LHCN-M2 (cell line): Measurements from ENCODE around the gene IZUMO3. TPM values are rescaled to one million over a fixed set of nuclear protein-coding genes. Genes with fewer than 3 reads are reported as not detected.
"Not testable (repeated sequence)": the region's sequence is repeated elsewhere in the genome, so short reads cannot be mapped to it uniquely, and the experiment has no call there.

ENCODE experiments used
- DNase-seq: peaks from one replicate; pipeline ENCODE4 v3.0.0-alpha.2; 2012; ENCODE audit warnings: low read depth
- polyA plus RNA-seq: library from polyadenylated mRNA; unstranded; fragments of >200 nt; gene quantifications from one replicate; pipeline ENCODE4 v1.2.1, GENCODE V29; 2012; ENCODE audit warnings: missing spikeins
- total RNA-seq: library from RNA; depleted of rRNA; stranded (reverse); fragments of >200 nt; gene quantifications from 2 replicates; pipeline ENCODE4 v1.2.3, GENCODE V29; 2014; rRNA removed

Gene IZUMO3, protein sequence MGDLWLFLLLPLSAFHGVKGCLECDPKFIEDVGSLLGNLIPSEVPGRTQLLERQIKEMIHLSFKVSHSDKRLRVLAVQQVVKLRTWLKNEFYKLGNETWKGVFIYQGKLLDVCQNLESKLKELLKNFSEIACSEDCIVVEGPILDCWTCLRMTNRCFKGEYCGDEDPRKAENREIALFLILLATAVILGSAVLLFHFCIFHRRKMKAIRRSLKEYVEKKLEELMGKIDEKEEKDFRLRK
- total RNA-seq = not detected in 2 replicates
- polyA plus RNA-seq = not detected

DNA sequence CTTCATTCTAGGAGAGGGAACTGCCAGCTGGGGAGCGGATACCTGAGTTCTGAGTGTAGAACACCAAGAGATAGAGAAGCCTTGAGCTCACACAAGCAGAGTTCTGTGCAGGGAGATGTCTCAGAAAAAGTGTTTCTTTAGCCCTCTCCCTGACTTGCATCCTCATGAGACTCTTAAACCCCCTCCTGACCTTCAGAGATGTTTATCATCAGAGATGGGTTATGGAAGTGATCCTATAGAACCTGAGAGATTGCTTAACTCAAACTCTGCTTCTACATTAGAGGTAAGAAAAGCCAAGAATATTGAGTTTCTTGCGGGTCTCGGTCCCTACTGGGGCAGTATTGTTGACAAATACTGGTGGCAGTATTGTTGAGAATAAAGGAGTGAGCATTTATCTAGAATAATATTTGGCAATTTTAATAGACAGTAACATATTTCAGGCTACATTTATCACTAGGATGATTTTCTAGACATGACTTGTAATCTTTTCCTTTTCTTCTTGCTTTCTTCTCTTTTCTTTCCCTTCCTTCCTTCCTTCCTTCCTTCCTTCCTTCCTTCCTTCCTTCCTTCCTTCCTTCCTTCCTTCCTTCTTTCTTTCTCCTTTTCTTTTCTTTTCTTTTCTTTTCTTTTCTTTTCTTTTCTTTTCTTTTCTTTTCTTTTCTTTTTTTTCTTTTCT lies at the start of gene IZUMO3:
Gene IZUMO3, minus strand, starts transcription at position 51 of the 676 bp plus-strand sequence. CDS start 248 bp downstream, outside the sequence.
- no peak for DNase-seq

DNA sequence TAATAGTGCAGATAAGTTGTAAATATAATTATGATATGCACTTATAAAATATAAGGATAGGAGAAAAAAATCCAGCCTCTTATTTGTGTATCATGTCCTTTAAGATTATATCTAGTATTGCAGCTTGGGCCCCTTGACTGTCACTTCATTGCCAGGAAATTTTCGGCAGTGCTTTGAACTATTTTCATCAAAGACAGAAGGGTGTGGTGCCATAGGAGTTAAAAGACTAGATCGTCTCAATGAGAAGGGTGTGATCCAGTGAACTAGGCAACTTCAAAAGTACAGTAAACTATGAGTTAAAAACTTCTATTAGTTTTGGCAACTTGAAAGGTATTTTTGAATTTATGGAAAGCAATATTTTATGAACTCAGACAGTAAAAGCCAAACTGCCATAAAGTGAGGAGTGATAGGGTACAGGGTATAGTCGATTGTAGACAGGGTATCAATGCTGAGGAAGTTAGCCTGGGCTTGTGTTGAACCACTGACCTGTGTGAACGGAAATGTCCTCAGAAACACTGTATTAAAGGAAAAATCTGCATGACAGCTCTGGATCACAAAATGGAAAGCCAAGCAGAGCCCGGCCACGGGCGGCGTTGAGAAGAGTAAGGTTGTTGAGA lies 48.6 kb upstream of the IZUMO3 start:
- no peak for DNase-seq

DNA sequence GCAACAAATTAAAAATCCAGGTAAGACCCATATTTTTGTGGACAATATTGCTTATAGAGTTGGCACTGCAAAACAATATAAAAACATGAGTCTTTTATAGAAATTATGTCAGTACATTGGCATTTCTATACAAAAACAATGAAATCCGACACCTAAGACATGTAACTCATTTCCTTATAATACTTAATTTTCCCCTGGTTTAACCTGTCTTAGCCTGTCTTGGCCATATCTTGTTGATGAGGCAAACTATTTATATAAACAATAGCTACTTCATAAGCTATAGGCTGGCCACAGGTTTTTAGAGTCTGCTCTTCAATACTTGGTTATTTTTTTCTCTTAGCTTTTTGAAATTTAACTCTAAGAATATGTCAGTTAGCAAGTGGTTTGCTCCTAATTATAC lies 44.7 kb upstream of the IZUMO3 start:
- DNase-seq = no peak

DNA sequence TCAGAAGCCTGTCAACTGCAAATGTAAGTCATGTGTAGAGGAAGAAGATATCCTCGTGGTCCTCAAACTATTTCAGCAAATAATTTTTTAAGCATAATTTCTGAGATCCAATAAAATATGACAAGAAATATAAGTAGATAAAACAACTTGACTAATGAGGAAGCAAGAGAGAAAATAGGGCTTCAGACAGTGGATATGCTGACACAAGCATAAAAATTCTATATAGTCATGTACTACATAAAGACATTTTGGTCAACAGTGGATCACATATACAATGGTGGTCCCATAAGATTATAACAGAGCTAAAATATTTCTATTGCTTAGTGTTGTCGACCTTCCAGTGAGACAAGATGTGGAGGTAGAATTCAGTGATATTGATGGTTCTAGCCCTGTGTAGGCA lies 42.2 kb upstream of the IZUMO3 start:
- DNase-seq = no peak

DNA sequence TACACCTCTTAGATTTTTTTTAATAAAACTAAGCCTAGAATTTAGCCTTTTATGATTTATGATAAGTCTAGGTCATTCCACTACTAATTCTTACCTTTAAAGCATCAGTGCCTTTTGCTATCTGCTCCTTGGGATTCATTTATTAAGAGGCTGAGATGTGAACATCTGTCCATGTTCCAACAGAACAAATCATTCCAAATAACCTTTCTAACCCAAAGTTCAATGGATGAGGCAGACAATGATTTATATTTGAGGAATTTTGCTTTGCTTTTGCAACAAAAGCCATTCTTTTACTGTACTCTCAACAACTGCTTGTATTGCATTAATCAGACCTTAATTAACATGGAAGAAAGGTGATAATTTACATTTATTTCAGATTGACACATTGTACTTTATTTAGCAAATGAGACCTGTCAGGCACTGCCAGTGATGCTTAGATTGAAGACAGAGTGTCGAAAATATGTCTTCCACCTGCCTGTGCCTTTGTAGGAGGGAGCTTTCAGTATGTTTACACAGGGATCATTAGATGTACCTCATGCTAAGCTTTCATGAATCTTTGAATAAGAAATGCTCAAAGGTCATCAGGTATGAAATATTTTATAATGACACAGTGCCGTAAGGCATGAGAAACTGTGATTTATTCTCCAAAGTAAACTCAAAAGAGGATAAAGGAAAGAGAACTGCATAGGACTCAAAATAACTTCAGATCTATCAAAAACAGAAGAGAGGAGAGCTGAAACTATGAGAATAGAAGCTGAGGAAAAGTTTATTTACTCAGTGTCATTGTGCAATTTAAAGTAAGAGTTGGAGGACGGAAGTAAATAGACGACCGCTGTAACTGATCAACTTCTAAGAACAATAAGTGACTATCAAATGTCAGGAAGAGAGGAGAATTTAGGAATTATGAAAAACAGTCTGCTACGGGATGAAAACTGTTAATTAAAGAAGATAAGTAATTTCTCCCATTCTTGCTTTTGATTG lies 36.7 kb upstream of the IZUMO3 start:
- DNase-seq = no peak

DNA sequence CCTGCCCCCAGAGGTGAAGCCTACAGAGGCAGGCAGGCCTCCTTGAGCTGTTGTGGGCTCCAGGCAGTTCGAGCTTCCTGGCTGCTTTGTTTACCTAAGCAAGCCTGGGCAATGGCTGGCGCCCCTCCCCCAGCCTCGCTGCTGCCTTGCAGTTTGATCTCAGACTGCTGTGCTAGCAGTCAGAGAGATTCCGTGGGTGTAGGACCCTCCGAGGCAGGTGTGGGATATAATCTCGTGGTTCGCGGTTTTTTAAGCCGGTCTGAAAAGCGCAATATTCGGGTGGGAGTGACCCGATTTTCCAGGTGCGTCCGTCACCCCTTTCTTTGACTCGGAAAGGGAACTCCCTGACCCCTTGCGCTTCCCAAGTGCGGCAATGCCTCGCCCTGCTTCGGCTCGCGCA lies 34.3 kb upstream of the IZUMO3 start:
- DNase-seq = not testable (repeated sequence)

DNA sequence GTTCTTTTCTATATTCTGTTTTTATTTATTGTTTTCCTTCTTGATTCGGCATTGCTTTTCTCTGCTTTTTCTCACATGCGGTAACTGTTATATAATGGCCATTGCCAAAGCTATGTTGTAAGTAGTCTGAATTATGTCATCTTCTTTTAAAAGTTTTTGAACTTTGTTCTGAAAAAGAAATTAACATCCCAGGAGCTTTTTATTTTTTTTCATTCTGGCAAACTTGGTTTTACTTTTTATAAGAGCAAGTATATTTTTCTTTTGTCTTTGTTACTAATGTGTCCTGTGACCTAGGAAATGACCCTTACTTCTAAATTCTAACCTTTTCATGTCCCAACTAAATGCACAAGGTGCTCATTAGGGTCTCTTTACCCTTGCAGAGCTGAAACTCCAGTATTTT lies 26.7 kb upstream of the IZUMO3 start:
- no peak for DNase-seq

DNA sequence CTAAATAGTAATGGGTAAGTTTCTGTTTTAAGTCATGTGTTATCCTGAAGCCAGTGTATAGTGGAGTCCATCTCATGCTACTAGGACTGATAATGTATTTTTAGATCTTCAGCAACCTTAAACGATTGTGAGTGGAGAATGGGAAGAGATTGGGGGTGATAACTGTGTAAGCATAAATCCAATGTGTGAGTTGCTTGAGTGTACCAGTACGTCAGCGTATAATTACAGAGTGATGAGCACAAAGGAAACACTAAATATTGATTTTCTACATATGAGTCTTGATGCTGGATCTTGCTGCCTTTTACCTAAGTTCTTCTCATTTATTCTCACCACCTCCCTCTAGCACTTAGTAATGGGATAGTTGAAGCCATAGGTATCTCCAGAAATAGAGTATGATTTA lies 16.3 kb upstream of the IZUMO3 start:
- DNase-seq = no peak

DNA sequence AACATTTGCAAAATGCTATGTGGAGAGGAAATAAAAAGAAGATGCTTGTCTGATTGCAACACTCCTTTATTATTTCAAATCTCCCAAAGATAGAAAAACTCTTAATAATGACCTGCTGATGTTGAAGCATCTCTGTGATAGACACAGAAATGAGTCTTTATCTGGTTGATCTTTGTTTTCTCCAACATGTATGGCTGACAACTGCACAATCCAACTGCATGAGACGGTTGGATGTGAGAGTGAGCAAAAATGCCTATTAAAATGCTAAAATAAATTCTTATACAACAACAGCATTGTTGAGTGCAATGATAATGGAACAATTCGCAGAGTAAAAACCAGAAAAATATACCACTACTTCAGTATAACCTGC lies 7.5 kb upstream of the IZUMO3 start:
- no peak for DNase-seq

DNA sequence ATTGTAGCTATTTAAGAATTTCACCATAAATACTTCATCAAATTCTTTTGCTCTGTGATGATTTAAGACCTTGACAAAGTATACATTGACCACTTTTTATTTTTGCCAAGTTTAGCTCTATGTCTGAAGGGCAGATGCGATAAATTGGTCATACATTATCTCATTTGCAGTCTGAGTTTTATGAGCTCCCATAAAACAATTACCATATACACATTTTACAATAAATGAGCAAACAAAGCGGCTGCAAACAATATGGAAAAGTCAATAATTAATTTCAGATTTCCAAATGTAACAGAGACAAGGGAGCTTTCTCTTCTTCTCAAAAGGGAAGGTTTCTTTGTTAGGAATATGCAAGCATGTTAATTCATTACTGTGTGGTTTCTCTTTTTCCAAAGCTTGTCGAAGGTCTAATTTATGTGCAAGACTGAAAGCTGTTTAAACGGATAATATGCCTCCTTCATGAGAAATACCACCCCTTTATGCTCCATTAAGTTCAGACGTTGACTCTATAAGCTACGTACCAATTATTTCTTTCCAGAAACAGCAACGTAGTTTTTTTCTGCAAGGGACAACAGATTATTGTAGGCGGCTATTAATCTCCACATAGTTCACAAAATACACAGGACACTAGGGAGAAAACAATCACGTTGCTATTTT lies 7.0 kb upstream of the IZUMO3 start:
- no peak for DNase-seq

DNA sequence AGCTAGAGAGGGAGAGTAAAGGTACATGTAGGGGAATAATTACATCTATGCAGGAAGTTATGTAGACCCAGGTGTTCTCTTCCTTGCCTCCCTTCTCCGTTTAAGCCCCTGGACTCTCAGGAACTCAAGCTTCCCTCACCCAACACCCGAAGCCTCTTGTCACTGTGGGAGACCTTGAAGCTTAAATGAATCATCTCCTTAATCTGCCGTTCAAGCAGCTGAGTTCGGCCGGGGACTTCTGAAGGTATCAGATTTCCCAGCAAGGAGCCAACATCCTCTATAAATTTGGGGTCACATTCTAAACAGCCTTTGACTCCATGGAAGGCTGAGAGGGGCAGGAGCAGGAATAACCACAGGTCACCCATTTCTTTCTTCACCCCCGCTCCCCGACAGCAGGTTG lies 412 bp downstream of the IZUMO3 start:
- no peak for DNase-seq

DNA sequence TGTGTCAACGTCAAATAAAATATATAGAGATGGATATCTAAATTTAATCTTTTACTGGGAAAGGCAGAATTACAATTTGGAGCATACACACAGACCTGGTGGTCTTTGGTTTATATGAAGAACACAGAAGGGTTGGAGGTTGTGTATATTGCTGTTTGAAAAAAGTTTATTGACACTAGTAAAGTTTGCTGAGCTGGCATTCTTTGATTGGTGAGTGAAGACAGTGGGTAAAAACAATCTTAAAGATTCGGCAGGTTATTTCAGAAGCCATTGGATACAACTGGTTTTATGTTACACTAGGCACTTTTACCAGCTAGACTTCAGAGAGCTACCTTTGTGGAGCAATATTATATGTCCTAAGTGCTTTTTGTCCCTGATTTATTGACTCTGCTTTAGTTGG lies 27.2 kb downstream of the IZUMO3 start:
- no peak for DNase-seq

DNA sequence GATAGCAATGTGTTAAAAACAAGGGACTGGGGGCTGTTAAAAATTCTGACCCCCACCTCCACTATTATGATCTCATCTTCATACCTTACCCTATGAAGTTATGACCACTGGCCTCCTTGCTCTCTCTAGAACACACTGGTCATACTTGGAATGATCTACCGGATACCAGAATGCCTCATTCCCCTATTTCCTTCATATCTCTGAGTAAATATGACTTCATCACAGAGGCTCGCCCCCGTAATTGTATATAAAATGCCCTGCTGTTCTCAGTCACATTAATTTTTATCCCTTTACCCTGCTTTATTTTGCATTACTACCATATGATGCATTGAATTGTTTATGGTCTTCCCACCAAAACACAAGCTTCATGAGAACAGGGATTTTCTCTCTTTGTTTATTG lies 29.2 kb downstream of the IZUMO3 start:
- DNase-seq = no peak

DNA sequence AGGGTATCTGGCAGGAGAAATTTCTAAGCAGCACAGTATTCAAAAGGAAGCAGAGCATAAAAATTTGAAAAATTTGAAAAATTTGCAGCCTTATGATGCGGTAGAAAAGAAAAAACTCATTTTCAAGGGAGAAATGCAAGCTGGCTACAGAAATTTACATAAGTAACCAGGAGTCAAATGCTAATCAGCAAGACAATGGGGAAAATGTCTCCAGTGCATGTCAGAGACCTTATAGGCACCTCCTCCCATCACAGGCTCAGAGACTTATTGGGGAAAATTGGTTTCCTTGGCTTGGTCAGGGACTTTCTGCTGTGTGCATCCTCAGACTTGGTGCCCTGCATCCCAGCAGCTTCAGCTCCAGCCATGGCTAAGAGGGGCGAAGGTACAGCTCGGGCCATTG lies 35.8 kb downstream of the IZUMO3 start:
- no peak for DNase-seq

DNA sequence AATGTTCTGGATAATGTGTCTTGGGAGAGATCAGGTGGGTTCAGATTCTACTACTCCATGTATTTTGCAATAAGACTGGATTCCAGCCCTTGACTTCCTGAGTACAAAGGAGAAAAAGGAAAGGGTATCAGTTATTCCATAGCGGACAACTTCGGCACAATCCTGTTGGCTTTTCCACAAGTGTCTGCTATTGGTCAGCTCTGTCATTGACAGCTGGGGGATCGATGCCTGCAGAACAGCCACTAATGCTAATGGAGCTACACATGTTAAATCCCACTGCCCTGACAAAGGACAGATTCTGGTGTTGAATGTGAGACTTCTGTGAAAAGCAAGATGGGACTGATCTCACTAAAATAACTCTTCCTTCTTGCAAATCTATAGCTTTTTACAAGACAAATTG lies 41.2 kb downstream of the IZUMO3 start:
- no peak for DNase-seq

DNA sequence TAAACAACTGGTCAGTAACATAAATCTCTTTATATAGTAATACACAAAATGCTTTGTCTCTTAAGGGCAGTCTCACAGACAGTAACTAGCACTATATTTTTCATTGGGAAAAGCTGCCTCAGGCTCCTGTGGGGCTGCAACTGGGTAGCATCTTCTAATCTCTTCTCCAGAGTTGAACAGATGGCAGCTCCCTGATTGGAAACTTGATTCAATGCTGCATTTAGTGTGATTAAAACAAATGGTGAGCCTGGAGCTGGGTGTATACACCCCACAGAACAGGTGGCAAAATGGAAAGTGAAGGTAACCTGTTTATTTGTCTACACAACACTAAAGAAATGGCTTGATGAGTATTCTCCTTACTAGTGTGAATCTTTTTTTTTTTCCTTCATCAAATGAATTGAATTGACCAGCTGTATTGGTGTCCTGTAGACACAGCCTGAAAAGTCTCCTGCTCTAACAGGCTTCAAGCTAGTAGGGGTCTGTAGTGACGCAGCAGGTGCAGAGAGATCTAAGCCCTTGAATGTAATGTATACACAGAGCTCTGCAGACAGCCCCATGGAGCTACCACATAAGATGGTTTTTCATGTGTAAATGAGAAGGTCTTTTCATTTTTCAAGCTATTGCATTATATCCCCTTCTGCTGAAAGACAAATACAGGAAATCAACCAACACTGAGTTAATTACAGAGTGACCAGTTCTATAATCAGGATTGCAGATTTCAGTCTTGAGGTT lies 43.3 kb downstream of the IZUMO3 start:
- no peak for DNase-seq

DNA sequence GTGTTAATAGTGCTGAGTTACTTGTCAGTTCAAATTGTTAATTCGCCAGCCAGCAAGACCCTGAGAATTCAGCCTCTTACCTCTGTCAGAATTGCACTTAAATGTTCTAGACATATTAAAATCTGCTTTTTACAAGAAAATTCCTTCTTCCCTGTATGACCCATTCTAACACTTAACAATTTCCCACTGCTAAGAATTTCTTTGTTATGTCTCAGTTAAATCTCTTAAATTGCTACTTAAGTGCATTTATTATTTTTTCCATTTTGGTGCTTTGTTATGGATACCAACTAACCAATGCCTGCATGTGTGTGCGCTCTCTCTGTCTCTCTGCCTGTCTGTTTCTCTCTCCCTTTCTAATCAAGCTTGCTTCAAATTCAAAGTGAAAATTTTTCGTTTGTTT lies 44.9 kb downstream of the IZUMO3 start:
- no peak for DNase-seq

DNA sequence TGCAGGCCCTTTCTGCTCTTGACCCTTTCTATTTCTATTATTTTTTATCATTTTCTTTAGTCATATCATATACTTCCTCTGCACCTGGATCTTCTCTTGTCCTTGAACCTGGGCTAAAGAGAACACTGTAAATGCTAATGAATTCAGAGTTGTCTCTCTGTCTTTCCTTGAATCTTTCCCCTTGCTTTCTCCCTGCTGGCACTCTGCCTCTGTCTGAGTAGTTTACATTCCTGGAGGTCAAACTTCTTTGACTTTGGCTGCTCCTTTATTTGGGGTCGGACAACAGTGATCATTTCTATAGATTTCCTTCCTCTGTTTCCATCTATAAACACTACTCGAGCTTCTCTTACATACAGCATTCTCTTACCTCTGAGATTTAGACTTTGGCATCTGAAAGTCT lies 47.1 kb downstream of the IZUMO3 start:
- no peak for DNase-seq

DNA sequence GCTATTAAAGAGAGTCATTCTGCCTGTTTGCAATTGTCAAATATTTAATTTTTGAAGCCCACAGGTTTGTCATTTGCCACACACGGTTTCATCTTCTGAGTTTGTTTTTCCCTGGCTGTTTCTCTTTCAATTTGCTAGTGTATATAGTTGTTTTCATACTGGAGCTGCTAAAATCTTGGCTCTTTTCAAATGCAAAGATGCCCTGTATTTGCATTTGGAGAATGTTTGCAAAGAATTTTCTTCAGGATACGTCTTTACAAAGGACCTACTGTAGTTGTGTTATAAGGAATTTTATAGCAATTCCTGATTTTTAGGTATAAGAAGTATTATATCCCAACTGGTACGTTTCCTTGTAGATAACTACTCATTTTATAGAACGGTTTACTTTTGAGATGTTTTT lies 48.0 kb downstream of the IZUMO3 start:
- DNase-seq = no peak
